HG02642 (cell line): ENCODE data around the gene SLC4A3.
"Not testable (repeated sequence)": the region's sequence is repeated elsewhere in the genome, so short reads cannot be mapped to it uniquely, and the experiment has no call there.

Experiments used
- ATAC-seq: cut with Tn5 transposase; IDR thresholded peaks from one replicate; pipeline ENCODE4 v1.9.1; 2021; ENCODE audit warnings: mild to moderate bottlenecking; ENCODE audit not compliant: unreplicated experiment, poor library complexity

The SLC4A3 gene

DNA sequence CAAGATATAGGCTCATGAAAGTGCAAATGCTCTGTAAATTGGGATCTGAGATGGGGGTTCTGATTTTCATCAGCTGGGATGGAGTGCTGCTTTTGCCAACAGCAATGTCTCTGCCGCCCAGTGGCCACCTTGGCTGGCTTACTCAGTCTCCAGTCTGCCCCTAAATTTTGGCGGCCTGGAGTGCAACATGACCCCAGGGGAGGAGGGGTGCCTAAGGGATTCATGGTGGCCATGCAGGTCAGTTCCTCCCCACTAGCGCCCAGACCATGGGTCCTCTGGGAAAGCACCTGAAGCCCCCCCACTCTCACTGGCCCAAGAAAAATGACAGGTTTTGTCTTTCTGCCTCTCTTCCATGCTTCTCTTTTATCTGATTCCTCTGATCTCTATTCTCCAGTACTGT lies 45.0 kb downstream of the SLC4A3 start:
- no peak for ATAC-seq

GRCh38 chr2:219675221-219675620 lies 47.8 kb downstream of the SLC4A3 start:
- no peak for ATAC-seq

DNA sequence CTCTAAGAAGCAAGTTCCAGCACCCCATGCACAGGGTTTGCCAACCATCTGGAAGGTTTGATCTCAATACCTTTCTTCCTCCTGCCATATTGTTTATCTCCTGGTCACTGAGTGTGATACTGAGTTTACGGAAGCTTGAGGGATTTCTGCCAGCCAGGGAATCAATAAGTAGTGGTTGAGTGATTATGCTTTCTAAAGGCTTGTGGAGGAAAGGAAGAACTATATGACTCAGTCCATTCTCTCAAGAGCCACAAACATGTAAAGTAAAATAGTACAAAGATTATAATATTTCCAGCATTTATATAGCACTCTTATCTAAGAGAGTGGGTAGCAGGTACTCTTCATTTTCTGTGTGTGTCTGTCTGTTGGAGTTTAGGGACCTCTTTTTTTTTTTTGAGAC lies 49.2 kb downstream of the SLC4A3 start:
- ATAC-seq = no peak

- ATAC-seq = no peak
These were observed 51.6 kb downstream of the SLC4A3 start for GRCh38 chr2:219679041-219679440.

DNA sequence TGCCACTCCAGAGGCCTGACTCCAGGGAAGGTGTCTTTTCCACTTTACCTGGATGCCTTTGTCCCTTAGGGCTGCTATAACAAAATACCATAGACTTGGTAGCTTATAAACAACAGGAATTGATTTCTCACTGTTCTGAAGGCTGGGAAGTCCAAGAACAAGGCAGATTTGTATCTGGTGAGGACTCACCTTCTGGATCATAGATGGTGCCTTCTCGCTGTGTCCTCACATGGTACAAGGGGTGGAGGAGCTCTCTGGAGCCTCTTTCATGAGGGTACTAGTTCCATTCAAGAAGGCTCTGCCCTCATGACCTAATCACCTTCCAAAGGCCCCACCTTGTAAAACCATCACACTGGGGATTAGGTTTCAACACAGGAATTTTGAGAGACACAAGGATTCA lies 52.1 kb downstream of the SLC4A3 start:
- no peak for ATAC-seq

DNA sequence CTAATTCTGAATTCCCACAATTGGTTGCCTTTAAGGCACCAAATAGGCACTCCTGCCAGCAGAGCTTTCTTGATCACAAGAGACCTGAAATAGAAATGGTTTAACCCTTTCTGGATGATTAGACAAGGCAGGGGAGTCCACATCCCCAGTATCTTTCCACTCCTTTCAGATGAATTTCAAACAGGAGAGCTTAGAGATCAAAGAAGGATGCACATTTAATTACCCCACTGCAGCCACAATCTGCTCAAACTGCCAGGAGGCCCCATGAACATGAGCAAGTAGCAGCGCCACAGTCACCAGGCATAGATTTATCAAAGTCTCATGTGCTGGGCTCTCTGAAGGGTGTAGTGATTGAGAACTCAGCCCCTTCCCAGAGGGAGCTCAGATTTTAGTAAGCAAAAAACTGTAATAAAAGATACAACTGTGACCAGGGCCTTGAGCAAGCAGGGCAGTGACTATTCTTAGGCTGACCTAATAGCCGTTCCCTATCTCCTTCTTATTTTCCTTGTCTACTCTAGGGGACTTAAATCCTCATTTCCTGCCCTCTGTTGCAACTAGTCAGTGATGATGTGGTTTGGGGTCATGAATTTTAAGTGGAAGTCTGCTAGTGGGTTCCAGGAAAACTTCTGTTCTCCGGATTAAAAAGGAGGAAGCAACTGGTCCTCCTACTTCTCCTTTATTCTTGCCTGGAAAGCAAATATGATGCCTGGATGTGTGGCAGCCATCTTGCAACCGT lies 53.7 kb downstream of the SLC4A3 start:
- ATAC-seq = no peak

GRCh38 chr2:219681694-219682300 lies 54.4 kb downstream of the SLC4A3 start:
- ATAC-seq = no peak

GRCh38 chr2:219683474-219683873 lies 56.0 kb downstream of the SLC4A3 start:
- ATAC-seq = not testable (repeated sequence)

DNA sequence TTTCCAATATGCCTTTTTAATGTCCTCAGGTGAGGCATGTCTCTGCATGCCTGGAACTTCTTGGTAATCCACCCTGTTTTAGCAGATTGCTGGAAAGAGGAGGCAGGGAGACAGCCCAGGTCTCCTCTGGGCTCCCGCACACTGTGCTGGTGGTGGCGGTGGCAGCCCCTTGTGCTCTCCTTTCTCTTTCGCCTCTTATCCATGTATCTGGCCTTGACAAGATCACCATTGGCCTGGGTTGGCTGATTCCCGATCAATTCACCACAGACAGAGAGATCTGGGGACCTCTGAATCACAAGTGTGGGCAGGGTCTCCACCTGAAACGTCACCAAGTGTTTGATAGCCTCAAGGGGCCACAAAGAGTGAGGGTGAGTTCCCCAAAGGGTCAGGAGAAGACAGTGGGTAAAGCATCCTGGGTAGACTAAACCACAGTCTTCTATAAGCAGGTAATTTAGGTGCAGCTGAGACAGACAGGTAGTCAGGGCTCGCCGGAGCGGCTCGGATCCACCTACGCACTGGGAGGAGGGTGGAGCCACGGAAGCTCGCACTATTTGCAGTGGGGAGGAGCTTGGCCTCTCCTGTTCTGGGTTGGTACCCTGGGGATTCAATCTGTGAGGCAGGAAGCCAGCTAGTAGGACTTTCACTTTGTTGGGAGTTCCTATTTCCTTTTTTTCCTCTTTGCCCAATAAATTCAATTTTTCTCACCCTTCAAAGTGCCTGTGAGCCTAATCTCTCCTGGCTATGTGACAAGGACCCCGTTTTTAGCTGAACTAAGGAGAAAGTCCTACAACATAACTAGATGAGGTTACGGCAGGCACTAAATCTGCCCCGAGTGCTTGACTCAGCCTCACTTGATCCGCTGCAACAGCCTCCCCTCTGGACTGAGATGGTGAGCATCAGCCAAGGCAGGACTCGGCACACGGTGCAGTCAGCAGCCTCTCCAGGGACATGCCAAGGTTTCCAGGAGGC lies 57.6 kb downstream of the SLC4A3 start:
- ATAC-seq = peak; percentile 98

- ATAC-seq = no peak
These were observed 59.8 kb downstream of the SLC4A3 start for GRCh38 chr2:219687272-219687671.

DNA sequence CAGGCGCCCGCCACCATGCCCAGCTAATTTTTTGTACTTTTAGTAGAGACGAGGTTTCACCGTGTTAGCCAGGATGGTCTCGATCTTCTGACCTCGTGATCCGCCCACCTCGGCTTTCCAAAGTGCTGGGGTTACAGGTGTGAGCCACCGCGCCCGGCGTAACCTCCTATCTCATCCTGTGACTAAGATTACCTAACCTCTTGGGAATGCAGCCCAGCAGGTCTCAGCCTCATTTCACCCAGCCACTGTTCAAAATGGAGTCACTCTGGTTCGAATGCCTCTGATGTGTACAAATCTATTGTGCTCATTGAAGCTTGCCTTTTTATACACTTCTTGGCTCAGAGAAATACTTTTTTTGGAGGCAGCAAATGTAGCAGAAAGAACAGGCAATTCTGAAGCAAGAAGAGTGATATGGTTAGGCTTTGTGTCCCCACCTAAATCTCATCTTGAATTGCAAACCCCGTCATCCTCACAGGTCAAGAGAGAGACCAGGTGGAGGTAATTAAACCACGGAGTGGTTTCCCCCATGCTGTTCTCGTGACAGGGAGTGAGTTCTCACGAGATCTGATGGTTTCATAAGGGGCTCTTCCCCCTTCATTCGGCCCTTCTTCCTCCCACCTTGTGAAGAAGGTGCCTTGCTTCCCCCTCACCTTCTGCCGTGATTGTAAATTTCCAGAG lies 60.6 kb downstream of the SLC4A3 start:
- ATAC-seq = no peak

GRCh38 chr2:219688560-219689445 lies 61.4 kb downstream of the SLC4A3 start:
- no peak for ATAC-seq

DNA sequence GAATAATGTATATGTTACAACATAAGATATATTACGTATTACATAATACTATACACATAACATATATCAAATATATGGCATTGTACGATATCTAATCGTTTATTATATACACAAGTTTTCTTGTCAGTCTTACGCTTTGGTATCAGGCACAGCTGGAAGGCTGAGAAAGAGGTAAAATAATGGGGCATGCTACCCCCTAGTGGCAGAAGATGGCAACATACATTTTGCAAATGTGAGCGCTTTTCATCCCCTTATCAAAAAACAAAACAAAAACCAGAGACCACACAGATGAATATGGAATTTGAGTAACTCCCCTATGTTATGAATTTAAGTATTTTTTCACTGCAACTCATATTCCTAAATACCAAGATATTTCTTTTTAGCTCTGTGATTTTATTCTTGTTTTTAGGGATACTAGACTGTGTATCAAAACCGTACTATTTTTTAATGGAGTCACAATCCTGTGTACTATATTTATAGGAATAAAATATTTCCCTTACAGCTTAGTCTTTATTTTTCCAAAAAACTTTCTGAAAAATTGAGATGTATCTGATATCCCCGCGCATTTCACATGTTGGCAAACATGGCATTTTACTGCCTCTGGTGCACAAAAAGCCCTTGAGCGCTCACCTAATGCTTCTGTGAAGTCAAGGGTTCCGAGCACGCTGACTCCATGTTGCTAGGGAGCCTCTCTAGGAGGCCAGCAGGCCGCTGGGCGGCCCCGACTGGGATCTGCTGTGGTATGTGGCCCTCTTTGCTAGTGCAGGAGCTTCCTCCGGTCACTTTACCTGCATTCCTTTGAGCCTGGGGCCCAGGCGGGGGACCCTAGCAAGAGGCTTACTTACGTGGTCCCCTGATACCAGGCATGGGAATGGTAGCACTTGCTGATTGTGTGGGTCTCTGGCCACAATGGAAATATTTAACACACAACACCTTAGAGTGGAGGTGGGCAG lies 62.5 kb downstream of the SLC4A3 start:
- peak; percentile 38 for ATAC-seq

- no peak for ATAC-seq
These were observed 64.1 kb downstream of the SLC4A3 start for GRCh38 chr2:219691571-219691970.
